BLaER1 treated with 17β-estradiol and CSF1 and Interleukin-3, amounts not matched to agents 10 nM and 100 nM (cell line): ENCODE data around the gene KLC1.

Experiments used
- H3K27ac ChIP-seq, 11 experiments: shearing (Covaris generic); formaldehyde crosslinking; 2 replicates each; pipeline ENCODE4 v1.8.1; 2022
- H3K27me3 ChIP-seq, 11 experiments: shearing (Covaris generic); formaldehyde crosslinking; 2 replicates each; pipeline ENCODE4 v1.8.1; 2022
- H3K36me3 ChIP-seq, 11 experiments: shearing (Covaris generic); formaldehyde crosslinking; 2 replicates each; pipeline ENCODE4 v1.8.1; 2022
- H3K4me1 ChIP-seq, 10 experiments: shearing (Covaris generic); formaldehyde crosslinking; 2 replicates each; pipeline ENCODE4 v1.8.1; 2022
- H3K4me2 ChIP-seq, 11 experiments: shearing (Covaris generic); formaldehyde crosslinking; 2 replicates each; pipeline ENCODE4 v1.8.1; 2022
- H3K4me3 ChIP-seq, 10 experiments: shearing (Covaris generic); formaldehyde crosslinking; 2 replicates each; pipeline ENCODE4 v1.8.1; 2022
- H3K9ac ChIP-seq, 11 experiments: shearing (Covaris generic); formaldehyde crosslinking; 2 replicates each; pipeline ENCODE4 v1.8.1; 2022
- H3K9me3 ChIP-seq, 11 experiments: shearing (Covaris generic); formaldehyde crosslinking; replicated peaks in 1 of 11; 2 replicates each; pipeline ENCODE4 v1.8.1; 2022
- H4K20me1 ChIP-seq, 11 experiments: shearing (Covaris generic); formaldehyde crosslinking; 2 replicates each; pipeline ENCODE4 v1.8.1; 2022
- Cebpa-rat ChIP-seq, 11 experiments: shearing (Covaris generic); IDR thresholded peaks; 2 replicates each; pipeline ENCODE4 v1.8.1; 2022

Gene KLC1

DNA sequence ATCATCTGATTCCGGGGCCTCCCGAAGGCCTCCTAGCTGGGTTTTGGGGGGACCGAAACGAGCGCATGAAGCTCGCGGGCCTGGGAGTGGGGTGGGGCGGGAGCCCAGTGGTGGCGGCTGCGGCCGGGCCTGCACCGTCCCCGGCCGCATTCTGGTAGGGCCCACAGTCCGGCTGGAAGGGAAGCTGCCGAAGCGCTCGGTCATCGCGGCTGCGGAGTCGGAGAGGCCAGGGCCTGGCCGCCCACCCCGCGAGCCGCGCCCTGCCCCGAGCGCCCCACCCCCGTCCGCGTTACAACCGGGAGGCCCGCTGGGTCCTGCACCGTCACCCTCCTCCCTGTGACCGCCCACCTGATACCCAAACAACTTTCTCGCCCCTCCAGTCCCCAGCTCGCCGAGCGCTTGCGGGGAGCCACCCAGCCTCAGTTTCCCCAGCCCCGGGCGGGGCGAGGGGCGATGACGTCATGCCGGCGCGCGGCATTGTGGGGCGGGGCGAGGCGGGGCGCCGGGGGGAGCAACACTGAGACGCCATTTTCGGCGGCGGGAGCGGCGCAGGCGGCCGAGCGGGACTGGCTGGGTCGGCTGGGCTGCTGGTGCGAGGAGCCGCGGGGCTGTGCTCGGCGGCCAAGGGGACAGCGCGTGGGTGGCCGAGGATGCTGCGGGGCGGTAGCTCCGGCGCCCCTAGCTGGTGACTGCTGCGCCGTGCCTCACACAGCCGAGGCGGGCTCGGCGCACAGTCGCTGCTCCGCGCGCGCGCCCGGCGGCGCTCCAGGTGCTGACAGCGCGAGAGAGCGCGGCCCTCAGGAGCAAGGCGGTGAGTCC lies at the start of gene KLC1:
TSS of gene KLC1 (plus strand) at position 528 of the 819 bp plus-strand sequence. CDS start 25,354 bp downstream, outside the sequence.
- Histone ChIP-seq H3K27me3 (no peaks in the 10 kb centered on the region), H3K4me3 (peak within 1 kb of the TSS; percentile 86 to 99 (median 98)), H3K9me3 (no peaks in the 10 kb centered on the region), H3K27ac (peak within 1 kb of the TSS; percentile 89 to 98 (median 95)), H3K4me1 (peaks cover 55 to 81% (median 69%) of the 10 kb centered on the region in 10 experiments), H3K4me2 (peak within 1 kb of the TSS; percentile 80 to 99 (median 96)), H4K20me1 (peaks cover 42 to 61% (median 44%) of the 10 kb centered on the region in 11 experiments), H3K9ac (peak within 1 kb of the TSS; percentile 90 to 98 (median 96)), H3K36me3 (peaks cover 7 to 35% (median 23%) of the 10 kb centered on the region in 11 experiments; a peak in 21 of 22 replicates)
- TF ChIP-seq Cebpa-rat (IDR thresholded peaks at IDR 0.05): no peak

DNA sequence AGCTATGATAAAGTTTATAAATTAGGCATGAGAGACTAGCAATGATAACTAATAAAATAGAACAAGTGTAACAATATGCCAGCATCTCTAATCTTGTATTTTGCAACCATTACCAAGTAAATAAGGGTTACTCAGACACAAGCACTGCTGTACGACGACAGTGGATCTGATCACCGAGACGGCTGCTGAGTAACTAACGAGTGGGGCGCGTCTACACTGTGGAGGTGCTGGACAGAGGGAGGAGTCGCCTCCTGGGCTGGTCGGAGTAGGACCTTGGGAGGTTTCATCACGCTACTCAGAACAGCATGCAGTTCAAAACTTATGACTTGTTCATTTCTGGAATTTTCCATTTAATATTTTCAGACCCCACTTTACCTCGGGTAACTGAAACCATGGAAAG lies 47.8 kb upstream of the KLC1 start:
- Histone ChIP-seq H3K36me3 (peaks cover 40 to 88% (median 62%) of the 10 kb centered on the region in 11 experiments), H3K4me3 (no peak overlapping the region), H3K9me3 (no peaks in the 10 kb centered on the region), H4K20me1 (peaks cover 0 to 54% (median 21%) of the 10 kb centered on the region in 11 experiments; a peak in 13 of 22 replicates), H3K9ac (no peak overlapping the region), H3K27me3 (no peaks in the 10 kb centered on the region), H3K27ac (no peak overlapping the region), H3K4me1 (peaks cover 4 to 8% (median 6%) of the 10 kb centered on the region in 10 experiments; a peak in 13 of 20 replicates), H3K4me2 (no peak overlapping the region)
- TF ChIP-seq Cebpa-rat (IDR thresholded peaks at IDR 0.05): no peak

DNA sequence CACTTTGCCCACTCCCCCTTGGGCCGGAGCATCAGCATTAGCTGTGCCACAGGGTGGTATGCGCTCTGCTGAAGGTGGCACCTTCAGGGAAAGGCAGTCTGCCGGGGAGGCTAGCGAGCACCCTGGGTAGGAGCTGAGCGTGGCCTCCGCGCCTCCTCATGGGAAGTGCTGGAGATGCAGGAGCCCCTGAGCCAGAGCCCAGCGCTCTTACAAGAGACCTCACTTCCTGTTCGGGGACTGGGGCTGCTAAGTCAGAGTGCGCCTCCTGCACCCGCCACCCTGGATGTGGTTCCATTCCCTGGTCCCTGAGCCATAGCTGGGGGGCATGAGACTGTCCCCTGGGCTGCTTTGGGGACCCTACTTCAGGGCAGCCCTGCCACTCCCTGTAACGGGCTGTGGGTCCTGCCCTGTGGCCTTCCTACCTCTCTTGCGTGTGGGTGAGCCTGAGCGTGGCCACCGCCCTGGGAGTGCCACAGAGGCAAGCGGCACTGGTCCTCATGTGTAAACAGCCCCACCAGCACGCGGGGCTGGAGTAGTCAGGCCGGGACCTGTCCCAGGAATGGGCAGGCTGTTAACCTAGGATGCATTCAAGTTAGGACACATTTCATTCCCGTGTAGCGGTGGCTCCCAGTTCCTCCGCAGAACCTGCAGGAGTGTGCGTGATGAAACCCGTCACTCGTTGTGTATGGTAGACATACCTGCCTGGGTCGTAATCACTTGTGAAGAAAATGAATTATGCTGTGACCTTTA lies 46.9 kb upstream of the KLC1 start:
- Histone ChIP-seq H3K4me1 (no peaks in the 10 kb centered on the region), H3K9ac (no peak overlapping the region), H3K36me3 (peaks cover 32 to 88% (median 58%) of the 10 kb centered on the region in 11 experiments), H3K9me3 (no peaks in the 10 kb centered on the region), H3K4me3 (no peak overlapping the region), H4K20me1 (peaks cover 0 to 45% (median 14%) of the 10 kb centered on the region in 11 experiments; a peak in 13 of 22 replicates), H3K27ac (no peak overlapping the region), H3K27me3 (no peaks in the 10 kb centered on the region), H3K4me2 (no peak overlapping the region)
- TF ChIP-seq Cebpa-rat (IDR thresholded peaks at IDR 0.05): no peak

DNA sequence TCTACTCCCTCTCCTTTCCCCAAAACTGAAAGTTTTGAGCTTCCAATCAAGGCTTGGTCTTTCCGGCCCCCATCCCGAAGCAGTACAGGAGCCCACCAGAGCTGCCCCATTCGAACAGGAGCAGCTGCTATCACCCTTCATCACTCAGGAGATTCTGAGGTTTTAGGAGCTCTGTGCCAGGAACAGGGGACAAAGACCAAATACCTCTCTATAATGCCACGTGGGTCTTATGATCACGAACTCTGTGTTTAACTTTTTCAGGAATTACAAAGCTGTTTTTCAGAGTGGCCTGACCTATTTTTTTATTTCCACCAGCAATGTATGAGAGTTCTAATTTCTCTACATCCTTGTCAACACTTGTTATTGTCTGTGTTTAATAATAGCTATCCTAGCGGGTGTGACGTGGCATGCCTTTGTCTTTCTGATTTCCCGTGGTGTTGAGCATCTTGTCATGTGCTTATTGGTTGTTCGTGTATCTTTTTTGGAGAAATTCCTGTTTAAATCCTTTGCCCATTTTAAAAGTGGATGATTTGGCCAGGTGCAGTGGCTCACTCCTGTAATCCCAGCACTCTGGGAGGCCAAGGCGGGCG lies 44.6 kb upstream of the KLC1 start:
- Histone ChIP-seq H3K27ac (no peak overlapping the region), H3K4me3 (no peak overlapping the region)

DNA sequence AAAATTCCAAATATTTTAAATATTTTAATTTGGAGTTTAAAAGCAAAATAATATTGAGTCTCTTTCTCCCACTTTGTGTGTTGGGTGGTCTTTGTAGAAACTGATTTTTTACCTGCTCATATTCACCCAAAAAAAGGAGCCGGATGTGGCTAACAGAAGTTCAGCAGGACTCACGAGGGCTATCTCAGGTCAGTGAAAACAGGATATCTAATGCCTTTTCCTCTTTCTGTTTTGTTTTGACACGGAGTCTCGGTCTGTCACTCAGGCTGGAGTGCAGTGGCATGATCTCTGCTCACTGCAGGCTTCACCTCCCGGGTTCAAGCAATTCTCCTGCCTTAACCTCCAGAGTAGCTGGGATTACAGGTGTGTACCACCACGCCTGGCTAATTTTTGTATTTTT lies 35.4 kb upstream of the KLC1 start:
- Histone ChIP-seq H3K27me3 (no peaks in the 10 kb centered on the region), H3K9me3 (no peaks in the 10 kb centered on the region), H3K36me3 (peaks cover 23 to 31% (median 28%) of the 10 kb centered on the region in 11 experiments), H3K9ac (no peak overlapping the region), H4K20me1 (peaks cover 0 to 15% (median 0%) of the 10 kb centered on the region in 11 experiments; a peak in 4 of 22 replicates), H3K4me3 (no peak overlapping the region), H3K4me1 (peaks cover 19 to 38% (median 28%) of the 10 kb centered on the region in 10 experiments), H3K27ac (no peak overlapping the region), H3K4me2 (peak overlapping the region in 2 of 11 experiments; percentile 25 to 44; a peak in 4 of 22 replicates)
- TF ChIP-seq Cebpa-rat (IDR thresholded peaks at IDR 0.05): no peak

More for the DNA sequence above, 44.6 kb upstream of the KLC1 start:
- no peaks in the 10 kb centered on the region for H3K4me1 ChIP-seq
- no peaks in the 10 kb centered on the region for H3K9me3 ChIP-seq
- no peak overlapping the region for H3K9ac ChIP-seq
- peaks cover 0 to 32% (median 12%) of the 10 kb centered on the region in 11 experiments; a peak in 11 of 22 replicates for H4K20me1 ChIP-seq
- peaks cover 30 to 88% (median 51%) of the 10 kb centered on the region in 11 experiments for H3K36me3 ChIP-seq
- H3K27me3 ChIP-seq: no peaks in the 10 kb centered on the region
- no peak overlapping the region for H3K4me2 ChIP-seq
- no peak for TF ChIP-seq Cebpa-rat (IDR thresholded peaks at IDR 0.05)

GRCh38 chr14:103594265-103594664 lies 34.7 kb upstream of the KLC1 start:
- peaks cover 19 to 38% (median 28%) of the 10 kb centered on the region in 10 experiments for H3K4me1 ChIP-seq
- peaks cover 0 to 15% (median 0%) of the 10 kb centered on the region in 11 experiments; a peak in 4 of 22 replicates for H4K20me1 ChIP-seq
- no peaks in the 10 kb centered on the region for H3K27me3 ChIP-seq
- no peaks in the 10 kb centered on the region for H3K9me3 ChIP-seq
- TF ChIP-seq Cebpa-rat (IDR thresholded peaks at IDR 0.05): no peak
- no peak overlapping the region for H3K27ac ChIP-seq
- H3K36me3 ChIP-seq: peaks cover 16 to 24% (median 21%) of the 10 kb centered on the region in 11 experiments
- H3K4me3 ChIP-seq: no peak overlapping the region
- H3K4me2 ChIP-seq: peak overlapping the region in 4 of 11 experiments; percentile 14 to 44 (median 33); a peak in 5 of 22 replicates
- no peak overlapping the region; a peak in 1 of 22 replicates for H3K9ac ChIP-seq

DNA sequence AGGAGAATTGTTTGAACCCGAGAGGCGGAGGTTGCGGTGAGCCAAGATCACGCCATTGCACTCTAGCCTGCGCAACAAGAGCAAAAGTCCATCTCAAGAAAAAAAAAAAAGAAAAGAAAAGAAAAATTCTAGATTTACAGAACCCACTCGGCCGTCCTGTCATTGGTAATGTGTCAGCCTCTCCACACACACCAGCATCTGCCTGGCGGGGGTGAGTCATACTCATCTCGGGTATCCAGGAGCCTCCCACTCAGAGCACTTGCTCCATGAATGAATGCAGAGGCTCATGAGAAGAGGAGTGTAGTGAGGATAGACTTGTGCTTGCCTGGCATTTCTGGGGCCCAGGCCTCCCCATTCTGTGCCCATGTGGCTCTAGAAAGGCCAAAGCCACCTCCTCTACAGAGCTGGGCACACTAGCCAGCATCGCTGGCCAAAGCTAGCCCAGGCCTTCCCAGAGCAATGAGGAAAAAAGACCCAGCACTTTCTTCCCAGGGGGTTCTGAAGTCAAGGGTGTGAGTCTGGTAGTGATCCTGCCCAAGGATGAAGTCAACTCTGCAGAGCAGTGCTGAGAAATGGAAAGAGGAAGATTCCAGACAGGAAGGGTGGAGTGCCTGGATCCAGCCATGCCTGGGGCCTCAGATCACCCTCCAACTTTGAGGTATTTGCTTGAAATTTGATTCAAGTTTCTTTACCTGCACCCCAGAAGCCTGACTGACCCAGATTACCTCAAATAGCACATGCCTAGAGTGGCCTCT lies 31.2 kb upstream of the KLC1 start:
- H4K20me1 ChIP-seq: peaks cover 0 to 15% (median 0%) of the 10 kb centered on the region in 11 experiments; a peak in 4 of 22 replicates
- peaks cover 22 to 41% (median 31%) of the 10 kb centered on the region in 10 experiments for H3K4me1 ChIP-seq
- no peak for TF ChIP-seq Cebpa-rat (IDR thresholded peaks at IDR 0.05)
- H3K27me3 ChIP-seq: no peaks in the 10 kb centered on the region
- H3K9ac ChIP-seq: no peak overlapping the region
- H3K9me3 ChIP-seq: no peaks in the 10 kb centered on the region
- no peak overlapping the region for H3K27ac ChIP-seq
- H3K4me3 ChIP-seq: no peak overlapping the region
- H3K4me2 ChIP-seq: peak overlapping the region in 5 of 11 experiments; percentile 2 to 86 (median 69); a peak in 8 of 22 replicates
- H3K36me3 ChIP-seq: no peaks in the 10 kb centered on the region

DNA sequence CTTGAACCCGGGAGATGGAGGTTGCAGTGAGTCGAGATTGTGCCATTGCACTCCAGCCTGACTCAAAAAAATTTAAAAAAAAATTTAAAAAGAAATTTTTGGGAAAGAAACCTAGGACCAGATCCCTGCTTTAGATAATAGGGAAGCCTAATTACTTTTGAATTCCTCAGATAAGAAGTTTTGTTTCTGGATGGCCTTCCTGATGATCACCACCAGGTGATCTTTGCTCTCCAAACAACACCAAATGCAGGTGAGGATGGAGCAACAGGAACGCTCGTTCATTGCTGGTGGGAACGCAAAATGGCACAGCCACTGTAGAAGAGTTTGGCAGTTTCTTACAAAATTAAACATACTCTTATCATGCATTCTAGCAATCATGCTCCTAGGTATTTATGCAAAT lies 28.5 kb upstream of the KLC1 start:
- TF ChIP-seq Cebpa-rat (IDR thresholded peaks at IDR 0.05): no peak
- H3K9ac ChIP-seq: no peak overlapping the region
- peaks cover 0 to 9% (median 0%) of the 10 kb centered on the region in 11 experiments; a peak in 4 of 22 replicates for H4K20me1 ChIP-seq
- no peak overlapping the region for H3K4me3 ChIP-seq
- H3K27ac ChIP-seq: no peak overlapping the region
- peaks cover 10 to 40% (median 29%) of the 10 kb centered on the region in 10 experiments for H3K4me1 ChIP-seq
- no peak overlapping the region for H3K4me2 ChIP-seq
- no peaks in the 10 kb centered on the region for H3K9me3 ChIP-seq
- H3K36me3 ChIP-seq: no peaks in the 10 kb centered on the region
- no peaks in the 10 kb centered on the region for H3K27me3 ChIP-seq
